MCF 10A (cell line): ENCODE results near the gene RNF214. TPM values are rescaled to one million over a fixed set of nuclear protein-coding genes. Genes with fewer than 3 reads are reported as not detected.

Source experiments
- BruUV-seq: library from RNA; stranded (reverse); fragments of 400-500 nt; replicated peaks from 2 replicates; lab custom pipeline; 2021; lab: Mats Ljungman, UMichigan
- CTCF ChIA-PET: fragments of 300-600 bp; sonication (Branson Sonifier 250); formaldehyde crosslinking; extraction: SDS; loops from one replicate; lab custom pipeline; 2021; ENCODE audit warnings: antibody characterized with exemption, inconsistent platforms; lab: Yijun Ruan, JAX
- POLR2A ChIA-PET: fragments of 300-600, 350-650 bp; sonication (Branson Sonifier 250); formaldehyde crosslinking; extraction: SDS; loops from one replicate; lab custom pipeline; 2020; ENCODE audit warnings: antibody characterized with exemption, inconsistent platforms; lab: Yijun Ruan, JAX
- DNase-seq: peaks from one replicate; pipeline ENCODE4 v3.0.0-alpha.2; 2018; ENCODE audit not compliant: unreplicated experiment
- H3K27ac Mint-ChIP-seq: one replicate; pipeline ENCODE4 v1.8.0; 2022; ENCODE audit warnings: mild to moderate bottlenecking, low read depth, mixed read lengths; ENCODE audit not compliant: unreplicated experiment
- H3K27me3 Mint-ChIP-seq: one replicate; pipeline ENCODE4 v1.8.0; 2022; ENCODE audit warnings: mixed read lengths; ENCODE audit not compliant: insufficient read depth, unreplicated experiment
- H3K36me3 Mint-ChIP-seq: one replicate; pipeline ENCODE4 v1.8.0; 2022; ENCODE audit warnings: mild to moderate bottlenecking, moderate library complexity, mixed read lengths; ENCODE audit not compliant: insufficient read depth, unreplicated experiment
- H3K4me1 Mint-ChIP-seq: one replicate; pipeline ENCODE4 v1.8.0; 2022; ENCODE audit warnings: mixed read lengths; ENCODE audit not compliant: insufficient read depth, unreplicated experiment
- H3K4me3 Mint-ChIP-seq: one replicate; pipeline ENCODE4 v1.8.0; 2022; ENCODE audit warnings: mild to moderate bottlenecking, moderate library complexity, mixed read lengths; ENCODE audit not compliant: unreplicated experiment
- H3K9me3 Mint-ChIP-seq: one replicate; pipeline ENCODE4 v1.8.0; 2022; ENCODE audit warnings: mixed read lengths; ENCODE audit not compliant: unreplicated experiment
- CTCF ChIP-seq: fragments of 200-600 bp; IDR thresholded peaks from one replicate; pipeline ENCODE4 v1.8.0; 2022; ENCODE audit warnings: antibody characterized with exemption, mild to moderate bottlenecking; ENCODE audit not compliant: unreplicated experiment
- intact Hi-C: fragments of 100-400 bp; cut with micrococcal nuclease; formaldehyde crosslinking; loops from 2 replicates; pipeline ENCODE4 v1.14.1; 2022
- total RNA-seq: library from RNA; stranded (reverse); gene quantifications from 2 replicates; pipeline ENCODE4 v1.2.3, GENCODE V29; 2022

Gene RNF214
- total RNA-seq, 1 experiment from 2014 or later: 23.3 TPM

GRCh38 chr11:117273550-117274289 lies 41.2 kb downstream of the RNF214 start:
- POLR2A ChIA-PET: interaction anchor here (1.4 kb wide), 1 partner anchor 12 kb away, joined by 5 read pairs; no protein-coding TSS in a partner anchor
- H3K4me3 Mint-ChIP-seq: no peak overlapping the region
- H3K27me3 Mint-ChIP-seq: no peaks in the 10 kb centered on the region
- no peaks in the 10 kb centered on the region for H3K9me3 Mint-ChIP-seq
- BruUV-seq: no TSS peak
- H3K36me3 Mint-ChIP-seq: peaks cover 34% of the 10 kb centered on the region
- peak; percentile 79 for DNase-seq
- peaks cover 11% of the 10 kb centered on the region for H3K4me1 Mint-ChIP-seq
- TF ChIP-seq CTCF: no peak
- CTCF ChIA-PET: no interaction called here
- H3K27ac Mint-ChIP-seq: no peak overlapping the region
- intact Hi-C loops: no loop called here

GRCh38 chr11:117278347-117278746 lies 45.9 kb downstream of the RNF214 start:
- no peak for DNase-seq
- Mint-ChIP-seq H3K9me3 (no peaks in the 10 kb centered on the region), H3K4me3 (no peak overlapping the region), H3K4me1 (peaks cover 21% of the 10 kb centered on the region), H3K36me3 (peaks cover 40% of the 10 kb centered on the region), H3K27me3 (no peaks in the 10 kb centered on the region), H3K27ac (no peak overlapping the region)
- TF ChIP-seq CTCF: no peak
- ChIA-PET CTCF (no interaction called here), POLR2A (no interaction called here)
- intact Hi-C loops: no loop called here
- BruUV-seq: no TSS peak

GRCh38 chr11:117279711-117280376 lies 47.4 kb downstream of the RNF214 start:
- no peak for DNase-seq
- Mint-ChIP-seq H3K9me3 (no peaks in the 10 kb centered on the region), H3K4me3 (no peak overlapping the region), H3K27me3 (no peaks in the 10 kb centered on the region), H3K27ac (no peak overlapping the region), H3K36me3 (peaks cover 50% of the 10 kb centered on the region), H3K4me1 (peaks cover 11% of the 10 kb centered on the region)
- intact Hi-C loops: no loop called here
- no peak for TF ChIP-seq CTCF
- ChIA-PET POLR2A (no interaction called here), CTCF (no interaction called here)
- BruUV-seq: no TSS peak

- ChIA-PET POLR2A (interaction anchor here (0.5 to 0.8 kb wide), 2 partner anchors 13 to 1122 kb away, joined by 3 to 4 read pairs; no protein-coding TSS in a partner anchor), CTCF (interaction anchor here (0.7 kb wide), 2 partner anchors 184 to 537 kb away, joined by 4 read pairs; no protein-coding TSS in a partner anchor)
- H3K27ac Mint-ChIP-seq: peak overlapping the region; percentile 78
- no peaks in the 10 kb centered on the region for H3K27me3 Mint-ChIP-seq
- intact Hi-C loops: no loop called here
- DNase-seq: peak; percentile 89
- H3K36me3 Mint-ChIP-seq: peaks cover 49% of the 10 kb centered on the region
- H3K9me3 Mint-ChIP-seq: no peaks in the 10 kb centered on the region
- peaks cover 11% of the 10 kb centered on the region for H3K4me1 Mint-ChIP-seq
- H3K4me3 Mint-ChIP-seq: peak overlapping the region; percentile 23
- BruUV-seq: no TSS peak
- no peak for TF ChIP-seq CTCF
Observed at GRCh38 chr11:117281159-117281558, 48.7 kb downstream of the RNF214 start.
